GM18907 (cell line): Measurements from ENCODE around the gene LRRC70.
"Not testable (repeated sequence)": the region's sequence is repeated elsewhere in the genome, so short reads cannot be mapped to it uniquely, and the experiment has no call there.

Experiments
- ATAC-seq: cut with Tn5 transposase; IDR thresholded peaks from one replicate; pipeline ENCODE4 v1.9.1; 2021; ENCODE audit warnings: mild to moderate bottlenecking, moderate library complexity; ENCODE audit not compliant: unreplicated experiment

Gene LRRC70

DNA sequence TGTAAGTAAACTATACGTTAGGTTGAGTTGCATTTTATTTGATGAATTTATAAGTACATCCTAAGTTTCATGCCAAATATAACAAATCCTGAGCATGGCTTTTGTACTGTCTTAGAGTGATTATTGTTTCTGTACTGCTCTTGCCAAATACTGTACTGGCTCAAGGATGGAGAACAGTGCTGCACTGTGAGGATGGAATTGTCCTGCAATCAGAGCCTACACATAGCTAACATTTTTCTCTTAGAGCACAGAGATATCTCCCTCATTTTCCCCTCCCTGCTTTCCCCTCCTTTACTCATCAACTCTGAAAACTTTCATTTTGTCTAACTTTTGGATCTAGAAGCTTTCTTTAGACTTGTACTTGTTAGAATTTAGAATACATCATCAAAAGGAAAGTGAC, 28.3 kb downstream of the LRRC70 start:
- ATAC-seq = no peak

DNA sequence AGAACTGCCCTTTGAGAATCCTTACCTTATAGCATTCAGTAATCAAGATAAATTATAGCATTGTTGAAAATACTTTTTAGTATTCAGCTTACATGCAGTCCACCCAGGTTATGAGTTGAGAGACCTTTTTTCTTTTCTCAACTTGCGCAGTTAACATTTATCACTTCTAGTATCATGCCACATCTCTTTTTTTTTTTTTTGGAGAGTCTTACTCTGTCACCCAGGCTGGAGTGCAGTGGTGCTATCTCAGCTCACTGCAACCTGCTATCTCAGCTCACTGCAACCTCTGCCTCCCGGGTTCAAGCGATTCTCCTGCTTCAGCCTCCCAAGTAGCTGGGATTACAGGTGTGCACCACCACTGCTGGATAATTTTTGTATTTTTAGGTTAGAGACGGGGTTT, 29.0 kb downstream of the LRRC70 start:
- no peak for ATAC-seq

DNA sequence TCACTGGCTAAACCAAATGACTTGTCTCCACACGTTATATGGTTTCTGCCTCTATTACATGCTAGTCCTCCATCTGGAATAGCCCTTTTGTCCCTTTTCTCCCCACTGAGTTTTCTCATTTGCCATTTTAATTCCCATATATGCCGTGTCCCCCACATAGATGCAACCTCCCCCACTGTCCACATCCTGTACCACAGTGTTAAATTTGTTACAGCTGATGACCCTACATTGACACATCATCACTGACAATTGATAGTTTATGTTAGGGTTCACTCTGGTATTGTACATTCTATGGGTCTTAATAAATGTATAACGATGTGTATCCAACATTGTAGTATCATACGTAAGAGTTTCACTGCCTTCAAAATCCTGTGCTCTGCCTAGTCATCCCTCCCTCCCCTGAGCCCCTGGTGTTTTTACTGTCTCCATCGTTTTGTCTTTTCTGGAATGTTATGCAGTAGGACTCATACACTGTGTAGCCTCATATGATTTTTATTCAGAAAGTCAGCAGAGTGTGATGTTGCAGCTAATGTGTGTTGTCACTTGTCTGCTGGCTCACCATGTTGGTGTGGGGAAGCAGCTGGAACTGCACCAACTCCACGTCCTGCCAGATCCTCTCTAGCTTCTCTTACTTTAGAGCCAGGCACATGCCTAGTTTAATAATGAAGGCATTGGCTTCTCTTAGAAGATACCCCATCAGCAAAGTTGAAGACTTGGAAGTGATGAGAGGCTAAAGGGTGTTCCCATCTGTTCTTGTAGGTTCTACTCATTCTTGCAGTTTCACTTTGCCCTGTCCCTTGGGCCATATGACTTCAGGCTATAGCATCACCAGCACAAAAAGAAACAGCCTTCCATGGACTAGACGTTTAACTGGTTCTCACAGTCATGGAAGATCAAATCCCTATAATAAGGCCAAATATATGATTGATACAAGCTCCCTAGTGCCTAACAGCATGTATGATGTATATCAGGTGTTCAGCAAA, 30.2 kb downstream of the LRRC70 start:
- ATAC-seq = no peak

GRCh38 chr5:62614355-62614754, 35.7 kb downstream of the LRRC70 start:
- ATAC-seq = no peak

- no peak for ATAC-seq
These were observed 38.1 kb downstream of the LRRC70 start for GRCh38 chr5:62616615-62617277.

DNA sequence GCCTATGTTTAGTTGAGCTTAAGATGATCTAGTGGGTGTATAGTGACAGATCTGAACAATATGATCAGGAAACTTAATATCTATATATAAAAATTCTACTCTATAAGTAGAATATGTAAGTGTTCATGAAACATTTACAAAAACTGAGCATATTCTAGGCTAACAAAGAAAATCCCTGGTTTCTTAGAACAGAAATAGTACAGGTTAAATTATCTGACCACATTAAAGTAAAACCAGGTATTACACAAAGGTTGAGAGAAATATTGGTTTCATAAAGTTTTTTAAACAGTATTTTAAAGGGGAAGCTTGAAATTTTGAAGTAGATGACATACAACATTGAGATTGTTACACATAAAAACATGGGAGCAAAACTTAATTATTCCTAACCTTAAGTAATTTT, 39.3 kb downstream of the LRRC70 start:
- ATAC-seq = no peak

- no peak for ATAC-seq
These were observed 42.1 kb downstream of the LRRC70 start for GRCh38 chr5:62620761-62621160.

GRCh38 chr5:62621280-62621679, 42.7 kb downstream of the LRRC70 start:
- no peak for ATAC-seq

GRCh38 chr5:62623271-62623670, 44.7 kb downstream of the LRRC70 start:
- no peak for ATAC-seq

DNA sequence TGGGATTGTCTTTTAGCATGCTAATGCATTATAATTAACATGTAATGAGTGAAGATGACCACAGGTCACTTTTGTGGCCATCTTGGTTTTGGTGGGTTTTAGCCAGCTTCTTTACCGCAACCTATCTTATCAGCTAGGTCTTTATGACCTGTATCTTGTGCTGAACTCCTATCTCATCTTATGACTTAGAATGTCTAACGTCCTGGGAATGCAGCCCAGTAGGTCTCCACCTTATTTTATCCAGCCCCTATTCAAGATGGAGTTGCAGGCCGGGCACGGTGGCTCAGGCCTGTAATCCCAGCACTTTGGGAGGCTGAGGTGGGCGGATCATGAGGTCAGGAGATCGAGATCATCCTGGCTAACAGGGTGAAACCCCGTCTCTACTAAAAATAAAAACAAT, 45.8 kb downstream of the LRRC70 start:
- not testable (repeated sequence) for ATAC-seq

GRCh38 chr5:62626534-62626933, 47.9 kb downstream of the LRRC70 start:
- no peak for ATAC-seq

- ATAC-seq = no peak
These were observed 48.5 kb downstream of the LRRC70 start for GRCh38 chr5:62627121-62627520.

- no peak for ATAC-seq
These were observed 49.3 kb downstream of the LRRC70 start for GRCh38 chr5:62627901-62628300.
